BE2C (cell line): ENCODE measurements around the gene SCGB3A1.
A peak's percentile ranks its signal among the peaks of the same experiment; 100 is the strongest.

Experiments used
- DNase-seq: peaks from one replicate; pipeline ENCODE4 v3.0.0-alpha.2; 2020
- H3K27me3 ChIP-seq: fragments of 250-450 bp; sonication (Bioruptor Pico); 2 replicates; pipeline ENCODE4 v1.5.1; 2020; ENCODE audit warnings: mild to moderate bottlenecking
- H3K36me3 ChIP-seq: fragments of 250-450 bp; sonication (Bioruptor Pico); 2 replicates; pipeline ENCODE4 v1.5.1; 2020; ENCODE audit warnings: mild to moderate bottlenecking
- H3K4me1 ChIP-seq: fragments of 250-450 bp; sonication (Bioruptor Pico); 2 replicates; pipeline ENCODE4 v1.5.1; 2020
- H3K4me3 ChIP-seq: 2 replicates; pipeline ENCODE4 v1.5.1; 2011; ENCODE audit warnings: low read depth, low read length
- H3K9me3 ChIP-seq: fragments of 250-450 bp; sonication (Bioruptor Pico); 2 replicates; pipeline ENCODE4 v1.5.1; 2020
- CTCF ChIP-seq: IDR thresholded peaks from 2 replicates; pipeline ENCODE4 v1.5.1; 2012; ENCODE audit warnings: mild to moderate bottlenecking, low read depth, low read length

Gene SCGB3A1

GRCh38 chr5:180609386-180609785 lies 18.1 kb upstream of the SCGB3A1 start:
- DNase-seq: no peak
- H3K27me3 ChIP-seq: no peaks in the 10 kb centered on the region
- H3K4me3 ChIP-seq: no peak overlapping the region
- H3K4me1 ChIP-seq: no peaks in the 10 kb centered on the region
- TF ChIP-seq CTCF: no peak
- H3K9me3 ChIP-seq: no peaks in the 10 kb centered on the region
- no peaks in the 10 kb centered on the region for H3K36me3 ChIP-seq

GRCh38 chr5:180608572-180609310 lies 17.4 kb upstream of the SCGB3A1 start:
- TF ChIP-seq CTCF: no peak
- Histone ChIP-seq H3K4me3 (no peak overlapping the region), H3K27me3 (no peaks in the 10 kb centered on the region), H3K36me3 (no peaks in the 10 kb centered on the region), H3K9me3 (no peaks in the 10 kb centered on the region), H3K4me1 (no peaks in the 10 kb centered on the region)
- DNase-seq: no peak

- Histone ChIP-seq H3K4me3 (no peak overlapping the region), H3K9me3 (no peaks in the 10 kb centered on the region), H3K36me3 (no peaks in the 10 kb centered on the region), H3K27me3 (no peaks in the 10 kb centered on the region), H3K4me1 (no peaks in the 10 kb centered on the region)
- no peak for DNase-seq
- TF ChIP-seq CTCF: no peak
Observed at GRCh38 chr5:180607861-180608571, 16.7 kb upstream of the SCGB3A1 start.

GRCh38 chr5:180606215-180606785 lies 15.0 kb upstream of the SCGB3A1 start:
- Histone ChIP-seq H3K4me1 (no peaks in the 10 kb centered on the region), H3K9me3 (no peaks in the 10 kb centered on the region), H3K4me3 (no peak overlapping the region), H3K36me3 (no peaks in the 10 kb centered on the region), H3K27me3 (no peaks in the 10 kb centered on the region)
- DNase-seq: no peak
- TF ChIP-seq CTCF: no peak

- Histone ChIP-seq H3K4me3 (no peak overlapping the region), H3K27me3 (no peaks in the 10 kb centered on the region), H3K4me1 (no peaks in the 10 kb centered on the region), H3K9me3 (no peaks in the 10 kb centered on the region), H3K36me3 (no peaks in the 10 kb centered on the region)
- peak; percentile 69 for DNase-seq
- TF ChIP-seq CTCF: peak; percentile 94
Observed at GRCh38 chr5:180605554-180606214, 14.4 kb upstream of the SCGB3A1 start.
